H1 (cell line): ENCODE measurements around the gene CILP. TPM values are rescaled to one million over a fixed set of nuclear protein-coding genes. Genes with fewer than 3 reads are reported as not detected.
"Not testable (repeated sequence)": the region's sequence is repeated elsewhere in the genome, so short reads cannot be mapped to it uniquely, and the experiment has no call there.

Experiments
- CTCF ChIA-PET: fragments of 300-600 bp; sonication (Branson Sonifier 250); formaldehyde crosslinking; loops from one replicate; lab custom pipeline; 2021; ENCODE audit not compliant: partially characterized antibody; lab: Charles Lee
- POLR2A ChIA-PET: fragments of 300-600 bp; sonication (Branson Sonifier 250); formaldehyde crosslinking; loops from one replicate; lab custom pipeline; 2021; ENCODE audit warnings: inconsistent platforms; ENCODE audit not compliant: partially characterized antibody; lab: Charles Lee
- DNase-seq, 2 experiments: peaks; one replicate each; pipeline versions ENCODE4 v3.0.0 to v3.0.0-alpha.2; 2010 to 2022; ENCODE audit warnings: low spot score in 2 of 2, low read depth in 1 of 2, mixed read lengths in 1 of 2
- FAIRE-seq: peaks from 2 replicates; lab custom pipeline; 2011; peaks lifted over from hg19 to GRCh38; lab: Jason Lieb, UNC
- H2AFZ ChIP-seq: 2 replicates; pipeline ENCODE4 v1.8.1; 2012; ENCODE audit warnings: low read length, inconsistent platforms
- H2AK5ac ChIP-seq: 2 replicates; pipeline ENCODE4 v1.6.1; 2013; ENCODE audit warnings: low read depth, low read length
- H2BK120ac ChIP-seq: replicated peaks from 2 replicates; pipeline ENCODE3; 2013; ENCODE audit warnings: low read depth, low read length, inconsistent platforms
- H2BK12ac ChIP-seq: 2 replicates; pipeline ENCODE4 v1.6.1; 2013; ENCODE audit warnings: low read depth, low read length
- H2BK15ac ChIP-seq: 2 replicates; pipeline ENCODE4 v1.6.1; 2013; ENCODE audit warnings: low read length
- H2BK20ac ChIP-seq: 2 replicates; pipeline ENCODE4 v1.6.1; 2013; ENCODE audit warnings: low read length
- H2BK5ac ChIP-seq: 2 replicates; pipeline ENCODE4 v1.6.1; 2013; ENCODE audit warnings: low read depth, low read length
- H3K14ac ChIP-seq: 2 replicates; pipeline ENCODE4 v1.6.1; 2013; ENCODE audit warnings: inconsistent platforms; ENCODE audit not compliant: insufficient read length
- H3K18ac ChIP-seq: 2 replicates; pipeline ENCODE4 v1.6.1; 2013; ENCODE audit warnings: low read length; ENCODE audit errors: extremely low read depth
- H3K23ac ChIP-seq: 2 replicates; pipeline ENCODE4 v1.6.1; 2013; ENCODE audit warnings: inconsistent platforms; ENCODE audit not compliant: insufficient read length
- H3K23me2 ChIP-seq: 2 replicates; pipeline ENCODE4 v1.6.1; 2013; ENCODE audit warnings: low read depth, low read length
- H3K27ac ChIP-seq: 2 replicates; pipeline ENCODE4 v1.6.1; 2011; ENCODE audit warnings: low read depth, low read length, inconsistent platforms
- H3K27me3 ChIP-seq, 4 experiments: replicated peaks in 1 of 4; 1 replicate in 1 of 4; 2 replicates in 3 of 4; pipeline versions ENCODE4 v1.6.1 to v1.8.1; 2011 to 2013; ENCODE audit warnings: low read length in 3 of 4, mild to moderate bottlenecking in 3 of 4, inconsistent platforms in 2 of 4, mixed read lengths in 2 of 4, moderate library complexity in 1 of 4; ENCODE audit not compliant: control insufficient read depth in 3 of 4, insufficient read depth in 3 of 4; ENCODE audit errors: extremely low read depth in 1 of 4
- H3K36me3 ChIP-seq, 4 experiments: 2 replicates each; pipeline versions ENCODE4 v1.6.1 to v1.8.1; 2011 to 2013; ENCODE audit warnings: mild to moderate bottlenecking in 4 of 4, low read length in 3 of 4, moderate library complexity in 2 of 4, control low read depth in 1 of 4, inconsistent platforms in 1 of 4; ENCODE audit not compliant: insufficient read depth in 4 of 4, control insufficient read depth in 2 of 4
- H3K4ac ChIP-seq: replicated peaks from 2 replicates; pipeline ENCODE3; 2013; ENCODE audit warnings: low read length, low read depth, mixed read lengths, inconsistent platforms; ENCODE audit not compliant: insufficient read length
- H3K4me1 ChIP-seq, 4 experiments: replicated peaks in 1 of 4; 1 replicate in 1 of 4; 2 replicates in 3 of 4; pipeline versions ENCODE4 v1.6.1 to v1.8.1; 2011 to 2013; ENCODE audit warnings: low read length in 3 of 4, inconsistent platforms in 2 of 4, mixed read lengths in 1 of 4; ENCODE audit not compliant: insufficient read depth in 4 of 4, control insufficient read depth in 3 of 4
- H3K4me2 ChIP-seq, 2 experiments: 2 replicates each; pipeline versions ENCODE4 v1.6.1 to v1.8.1; 2011 to 2013; ENCODE audit warnings: low read depth in 2 of 2, low read length in 2 of 2, control low read depth in 1 of 2, inconsistent platforms in 1 of 2, mild to moderate bottlenecking in 1 of 2; ENCODE audit not compliant: insufficient read depth in 1 of 2
- H3K4me3 ChIP-seq, 4 experiments: fragments of 200-600, 300-600 bp in 1 of 4; sonication (generic), shearing (Covaris generic), sonication (Bioruptor Twin) in 1 of 4; 2 replicates each; pipeline versions ENCODE4 v1.5.1 to v1.8.1; 2011 to 2016; ENCODE audit warnings: low read length in 4 of 4, low read depth in 3 of 4, control low read depth in 2 of 4, inconsistent platforms in 2 of 4, mild to moderate bottlenecking in 2 of 4, mixed read lengths in 1 of 4, moderate library complexity in 1 of 4; ENCODE audit not compliant: insufficient read depth in 2 of 4; ENCODE audit errors: extremely low read depth in 1 of 4
- H3K56ac ChIP-seq: replicated peaks from 2 replicates; pipeline ENCODE3; 2013; ENCODE audit warnings: low read depth, mild to moderate bottlenecking, mixed read lengths, low read length, inconsistent platforms; ENCODE audit not compliant: insufficient read length
- H3K79me1 ChIP-seq: 2 replicates; pipeline ENCODE4 v1.6.1; 2013; ENCODE audit warnings: low read depth, low read length, control low read depth
- H3K79me2 ChIP-seq, 2 experiments: 2 replicates each; pipeline versions ENCODE4 v1.6.1 to v1.8.1; 2012 to 2013; ENCODE audit warnings: low read length in 2 of 2, mild to moderate bottlenecking in 2 of 2, inconsistent platforms in 1 of 2; ENCODE audit not compliant: insufficient read depth in 2 of 2, control insufficient read depth in 1 of 2
- H3K9ac ChIP-seq, 4 experiments: replicated peaks in 1 of 4; 1 replicate in 1 of 4; 2 replicates in 3 of 4; pipeline versions ENCODE4 v1.6.1 to v1.8.1; 2011 to 2013; ENCODE audit warnings: low read depth in 3 of 4, low read length in 3 of 4, control low read depth in 2 of 4, mild to moderate bottlenecking in 2 of 4, moderate library complexity in 2 of 4, inconsistent platforms in 1 of 4; ENCODE audit errors: extremely low read depth in 1 of 4
- H3K9me3 ChIP-seq, 2 experiments: 2 replicates each; pipeline versions ENCODE4 v1.6.1 to v1.8.1; 2012 to 2013; ENCODE audit warnings: mild to moderate bottlenecking in 2 of 2, moderate library complexity in 2 of 2, control low read depth in 1 of 2, inconsistent platforms in 1 of 2, low read depth in 1 of 2, low read length in 1 of 2, mixed read lengths in 1 of 2; ENCODE audit not compliant: insufficient read depth in 2 of 2
- H4K20me1 ChIP-seq, 2 experiments: replicated peaks in 1 of 2; 2 replicates each; pipeline versions ENCODE3 to v1.8.1; 2011 to 2013; ENCODE audit warnings: inconsistent platforms in 2 of 2, low read length in 2 of 2, mild to moderate bottlenecking in 1 of 2; ENCODE audit not compliant: insufficient read depth in 2 of 2, control insufficient read depth in 1 of 2
- H4K5ac ChIP-seq: 2 replicates; pipeline ENCODE4 v1.6.1; 2013; ENCODE audit warnings: low read length, low read depth, mixed read lengths, inconsistent platforms; ENCODE audit not compliant: insufficient read length
- H4K8ac ChIP-seq: 2 replicates; pipeline ENCODE4 v1.8.0; 2013; ENCODE audit warnings: mild to moderate bottlenecking, moderate library complexity, low read length, inconsistent platforms; ENCODE audit not compliant: insufficient read depth; ENCODE audit errors: extremely low read depth
- H4K91ac ChIP-seq: replicated peaks from 2 replicates; pipeline ENCODE3; 2013; ENCODE audit warnings: low read length, mixed read lengths, inconsistent platforms; ENCODE audit not compliant: insufficient read length
- CTCF ChIP-seq, 3 experiments: IDR thresholded peaks; 1 replicate in 2 of 3; 2 replicates in 1 of 3; pipeline versions ENCODE4 v1.5.1 to v1.6.1; 2011; ENCODE audit warnings: low read length in 3 of 3, mild to moderate bottlenecking in 3 of 3, inconsistent platforms in 2 of 3, low read depth in 1 of 3, moderate library complexity in 1 of 3; ENCODE audit not compliant: insufficient read depth in 1 of 3; ENCODE audit errors: control extremely low read depth in 1 of 3
- WGBS, 2 experiments: shearing (Covaris generic) in 1 of 2; methylation state at CpG; one replicate each; pipeline versions ENCODE4 v1.1.6 to v1.1.7; 2013 to 2015; ENCODE audit warnings: low lambda C conversion rate in 2 of 2, mixed read lengths in 2 of 2, inconsistent platforms in 1 of 2, low coverage in 1 of 2, missing lambda C conversion rate in 1 of 2; ENCODE audit not compliant: insufficient replicate concordance in 2 of 2, insufficient coverage in 1 of 2, insufficient read length in 1 of 2; ENCODE audit errors: extremely low coverage in 1 of 2, missing lambda C conversion rate in 1 of 2; 5-methylcytosine and 5-hydroxymethylcytosine counted together
- polyA plus RNA-seq, 7 experiments: library from polyadenylated mRNA; depleted of rRNA in 3 of 7; stranded (reverse) in 5 of 7; unstranded in 2 of 7; fragments of >200 nt in 5 of 7; fragments of 200-250 nt in 2 of 7; gene quantifications; 1 replicate in 5 of 7; 2 replicates in 1 of 7; 4 replicates in 1 of 7; pipeline versions ENCODE4 v1.2.1 to v1.2.3, GENCODE V29; 2011 to 2013; ENCODE audit warnings: missing spikeins in 2 of 7, mixed read lengths in 2 of 7
- total RNA-seq: library from RNA; stranded (reverse); fragmentation: NEBNext Ultra II Directional; extraction: Animal tissue kit (Norgen Biotek cat#: 25700); gene quantifications from 2 replicates; pipeline ENCODE4 v1.2.1, GENCODE V29; 2021

CILP gene
- total and polyA plus RNA-seq, 2 of the 8 experiments (the other 6 are each of a cell fraction or from before 2014, with no cell fraction given), result 0.02 TPM; not detected in 1

- TF ChIP-seq CTCF (IDR thresholded peaks at IDR 0.05; ENCODE audit: control extremely low read depth in 1 of 3, insufficient read depth in 1 of 3, low read depth in 1 of 3, low read length in 3 of 3), result peak; percentile 26 to 83 (median 81)
These were observed 22.1 kb downstream of the CILP start (continued) for GRCh38 chr15:65189102-65189740.

- H3K79me2 ChIP-seq, result peaks cover 2 to 12% of the 10 kb centered on the region in 2 experiments; a peak in 2 of 4 replicates
- not testable (repeated sequence) for H3K18ac ChIP-seq, H3K9me3 ChIP-seq, H4K91ac ChIP-seq, H3K23me2 ChIP-seq, H3K27ac ChIP-seq, H3K4me3 ChIP-seq, H3K14ac ChIP-seq, H2BK20ac ChIP-seq, H3K79me1 ChIP-seq, H4K20me1 ChIP-seq, H3K36me3 ChIP-seq, H3K27me3 ChIP-seq, H3K56ac ChIP-seq, H2BK12ac ChIP-seq, DNase-seq, FAIRE-seq, H2BK15ac ChIP-seq, H2BK5ac ChIP-seq, H2AFZ ChIP-seq, H3K9ac ChIP-seq, H3K4ac ChIP-seq, H3K4me1 ChIP-seq, H2AK5ac ChIP-seq, H4K5ac ChIP-seq, H4K8ac ChIP-seq, H3K4me2 ChIP-seq, H3K23ac ChIP-seq, H2BK120ac ChIP-seq
- 85% methylated on average over 9 of the region's 9 CpGs; no CpG with 5 or more reads in 1 of the 2 experiments for WGBS, 2 experiments
- ChIA-PET POLR2A (interaction anchor here (8.7 kb wide), 1 partner anchor 111 kb away, joined by 94 read pairs; no protein-coding TSS in a partner anchor), CTCF (interaction anchor here (1.2 to 11.8 kb wide), 5 partner anchors 14 to 110 kb away, joined by 5 to 123 read pairs (median 14); partner anchors contain the start of gene PARP16)
These were observed 22.8 kb downstream of the CILP start for GRCh38 chr15:65188472-65188871.
